GM23338 (cell line): ENCODE data around the gene GUCY2F. TPM values are rescaled to one million over a fixed set of nuclear protein-coding genes. Genes with fewer than 3 reads are reported as not detected.

Source experiments
- ATAC-seq: fragments of 200-7000 bp; cut with Tn5 transposase; 3 replicates; pipeline ENCODE4 v1.9.1; 2020
- DNase-seq: peaks from one replicate; pipeline ENCODE4 v3.0.0-alpha.2; 2015; ENCODE audit warnings: low spot score
- H2AFZ ChIP-seq: fragments of 200-600 bp; sonication (generic); 2 replicates; pipeline ENCODE4 v1.8.0; 2016; ENCODE audit warnings: antibody characterized with exemption, mild to moderate bottlenecking, moderate library complexity
- H3F3A ChIP-seq: fragments of 200-600 bp; sonication (generic); replicated peaks from 2 replicates; pipeline ENCODE4 v1.8.0; 2017; ENCODE audit warnings: antibody characterized with exemption, mixed run types, low read depth
- H3K27ac ChIP-seq: fragments of 200-600 bp; sonication (generic); 2 replicates; pipeline ENCODE4 v1.6.1; 2016; ENCODE audit warnings: low read depth
- H3K27me3 ChIP-seq: fragments of 200-600 bp; sonication (generic); 2 replicates; pipeline ENCODE4 v1.8.0; 2016; ENCODE audit warnings: mild to moderate bottlenecking, mixed run types, moderate library complexity; ENCODE audit not compliant: insufficient read depth
- H3K36me3 ChIP-seq: fragments of 200-600 bp; sonication (generic); 2 replicates; pipeline ENCODE4 v1.8.0; 2016; ENCODE audit warnings: mild to moderate bottlenecking; ENCODE audit not compliant: insufficient read depth
- H3K4me1 ChIP-seq: fragments of 200-600 bp; sonication (generic); 2 replicates; pipeline ENCODE4 v1.8.0; 2016; ENCODE audit warnings: mild to moderate bottlenecking, moderate library complexity; ENCODE audit not compliant: insufficient read depth
- H3K4me2 ChIP-seq: fragments of 200-600 bp; sonication (generic); 2 replicates; pipeline ENCODE4 v1.7.1; 2017; ENCODE audit warnings: mixed run types
- H3K4me3 ChIP-seq: fragments of 200-600 bp; sonication (generic); 2 replicates; pipeline ENCODE4 v1.6.1; 2016; ENCODE audit warnings: mixed run types
- H3K79me2 ChIP-seq: fragments of 200-600 bp; sonication (generic); replicated peaks from 2 replicates; pipeline ENCODE4 v1.8.0; 2017; ENCODE audit warnings: mild to moderate bottlenecking; ENCODE audit not compliant: insufficient read depth
- H3K9me2 ChIP-seq: fragments of 200-600 bp; sonication (generic); 2 replicates; pipeline ENCODE4 v1.8.0; 2017; ENCODE audit not compliant: insufficient read depth
- H4K20me1 ChIP-seq: fragments of 200-600 bp; sonication (generic); replicated peaks from 2 replicates; pipeline ENCODE4 v1.8.0; 2017; ENCODE audit warnings: mild to moderate bottlenecking; ENCODE audit not compliant: insufficient read depth
- H3K27ac Mint-ChIP-seq: 2 replicates; pipeline ENCODE4 v1.8.0; 2020; ENCODE audit warnings: inconsistent platforms, mild to moderate bottlenecking, moderate library complexity, mixed read lengths
- H3K27me3 Mint-ChIP-seq: 3 replicates; pipeline ENCODE4 v1.8.0; 2022; ENCODE audit warnings: low read depth, mild to moderate bottlenecking, moderate library complexity, mixed read lengths, inconsistent platforms; ENCODE audit not compliant: insufficient read depth, poor library complexity
- H3K36me3 Mint-ChIP-seq: 3 replicates; pipeline ENCODE4 v1.8.0; 2021; ENCODE audit warnings: low read depth, mild to moderate bottlenecking, inconsistent platforms, moderate library complexity, mixed read lengths
- H3K4me1 Mint-ChIP-seq: 3 replicates; pipeline ENCODE4 v1.8.0; 2020; ENCODE audit warnings: mild to moderate bottlenecking, inconsistent platforms, mixed read lengths
- H3K4me3 Mint-ChIP-seq: 3 replicates; pipeline ENCODE4 v1.8.0; 2021; ENCODE audit warnings: moderate library complexity, mild to moderate bottlenecking, inconsistent platforms, mixed read lengths
- H3K9me3 Mint-ChIP-seq: 3 replicates; pipeline ENCODE4 v1.8.0; 2020; ENCODE audit warnings: moderate library complexity, mild to moderate bottlenecking, inconsistent platforms, mixed read lengths
- CREB1 ChIP-seq: fragments of 250-450 bp; sonication (Bioruptor Pico); IDR thresholded peaks from 2 replicates; pipeline ENCODE4 v1.5.0; 2020; ENCODE audit warnings: low read depth, mild to moderate bottlenecking, moderate library complexity
- CTCF ChIP-seq, 2 experiments: fragments of 200-600 bp in 1 of 2; sonication (generic) in 1 of 2; conservative IDR thresholded peaks; 2 replicates each; pipeline versions ENCODE4 v1.5.1 to v1.6.1; 2016 to 2017; ENCODE audit warnings: antibody characterized with exemption in 2 of 2, low read depth in 2 of 2, mild to moderate bottlenecking in 2 of 2, moderate library complexity in 1 of 2
- ETS1 ChIP-seq: IDR thresholded peaks from 2 replicates; pipeline ENCODE4 v1.6.1; 2016; ENCODE audit warnings: antibody characterized with exemption
- EZH2 ChIP-seq: fragments of 200-600 bp; sonication (generic); IDR thresholded peaks from one replicate; pipeline ENCODE4 v1.8.0; 2017; ENCODE audit warnings: antibody characterized with exemption, mild to moderate bottlenecking, low read depth; ENCODE audit not compliant: unreplicated experiment
- EZH2phosphoT487 ChIP-seq: fragments of 200-600 bp; sonication (generic); IDR thresholded peaks from one replicate; pipeline ENCODE4 v1.8.1; 2018; ENCODE audit warnings: antibody characterized with exemption; ENCODE audit not compliant: unreplicated experiment
- JUNB ChIP-seq: IDR thresholded peaks from one replicate; pipeline ENCODE4 v1.6.1; 2016; ENCODE audit warnings: antibody characterized with exemption; ENCODE audit not compliant: unreplicated experiment
- NANOG ChIP-seq: IDR thresholded peaks from 2 replicates; pipeline ENCODE4 v1.6.1; 2016; ENCODE audit warnings: antibody characterized with exemption, borderline replicate concordance
- POLR2AphosphoS5 ChIP-seq: IDR thresholded peaks from 2 replicates; pipeline ENCODE4 v1.6.1; 2016; ENCODE audit warnings: antibody characterized with exemption, low read depth
- REST ChIP-seq: IDR thresholded peaks from one replicate; pipeline ENCODE4 v1.6.1; 2018; ENCODE audit warnings: antibody characterized with exemption; ENCODE audit not compliant: unreplicated experiment
- STAT1 ChIP-seq: IDR thresholded peaks from one replicate; pipeline ENCODE4 v1.6.1; 2016; ENCODE audit warnings: antibody characterized with exemption; ENCODE audit not compliant: unreplicated experiment
- ZNF114 ChIP-seq: fragments of 250-450 bp; sonication (Bioruptor Pico); IDR thresholded peaks from 2 replicates; pipeline ENCODE4 v1.5.0; 2020; ENCODE audit warnings: mild to moderate bottlenecking, moderate library complexity
- ZNF331 ChIP-seq: fragments of 250-450 bp; sonication (Bioruptor Pico); IDR thresholded peaks from 2 replicates; pipeline ENCODE4 v1.5.0; 2020; ENCODE audit warnings: low read depth, mild to moderate bottlenecking, moderate library complexity
- ZNF462 ChIP-seq: fragments of 250-450 bp; sonication (Bioruptor Pico); IDR thresholded peaks from 2 replicates; pipeline ENCODE4 v1.5.0; 2020; ENCODE audit warnings: mild to moderate bottlenecking, moderate library complexity
- polyA plus RNA-seq: library from polyadenylated mRNA; unstranded; fragments of >200 nt; fragmentation: Nextera tagmentation; extraction: Ambion mirVana; gene quantifications from 2 replicates; pipeline ENCODE4 v1.2.1, GENCODE V29; 2016
- total RNA-seq: library from RNA; depleted of rRNA; stranded (reverse); fragments of >200 nt; shearing (Covaris generic); gene quantifications from 2 replicates; pipeline ENCODE4 v1.2.3, GENCODE V29; 2014

GUCY2F gene
- total and polyA plus RNA-seq, 2 experiments from 2014 or later: 0.06 to 0.10 TPM

GRCh38 chrX:109343671-109344070 is 138.2 kb downstream of the GUCY2F start:
- Mint-ChIP-seq H3K9me3 (no peaks in the 10 kb centered on the region; the same call in 2 of the 3 replicates), H3K4me1 (no peaks in the 10 kb centered on the region), H3K36me3 (no peaks in the 10 kb centered on the region), H3K4me3 (no peak overlapping the region), H3K27ac (no peak overlapping the region), H3K27me3 (no peaks in the 10 kb centered on the region)
- no peak for TF ChIP-seq ZNF114
- TF ChIP-seq CREB1 (CRISPR knock-in tag): no peak
- no peak for TF ChIP-seq NANOG
- TF ChIP-seq ZNF331 (CRISPR knock-in tag): no peak
- no peak for TF ChIP-seq ZNF462 (CRISPR knock-in tag)
- no peak for TF ChIP-seq STAT1
- no peak for TF ChIP-seq EZH2
- no peak for TF ChIP-seq CTCF (conservative IDR thresholded peaks at IDR 0.05; ENCODE audit: low read depth in 2 of 2)
- TF ChIP-seq ETS1: no peak
- TF ChIP-seq REST: no peak
- TF ChIP-seq JUNB: no peak
- no peak for TF ChIP-seq POLR2AphosphoS5
- no peak for TF ChIP-seq EZH2phosphoT487
- Histone ChIP-seq H3K36me3 (no peaks in the 10 kb centered on the region), H2AFZ (no peak overlapping the region), H3K27me3 (no peaks in the 10 kb centered on the region), H3K4me1 (no peaks in the 10 kb centered on the region), H4K20me1 (no peaks in the 10 kb centered on the region), H3F3A (no peaks in the 10 kb centered on the region), H3K4me2 (no peak overlapping the region), H3K79me2 (no peaks in the 10 kb centered on the region), H3K9me2 (no peaks in the 10 kb centered on the region), H3K4me3 (no peak overlapping the region), H3K27ac (no peak overlapping the region)
- ATAC-seq (no peak), DNase-seq (no peak)
